HG03439 (cell line): ENCODE data around the gene MRFAP1.

ENCODE experiments used
- ATAC-seq: cut with Tn5 transposase; IDR thresholded peaks from one replicate; pipeline ENCODE4 v1.9.1; 2021; ENCODE audit warnings: mild to moderate bottlenecking, moderate library complexity; ENCODE audit not compliant: unreplicated experiment

The MRFAP1 gene

GRCh38 chr4:6689506-6689960, 49.0 kb downstream of the MRFAP1 start:
- ATAC-seq: no peak
